Measurements from ENCODE around the gene GAGE1.
"Not testable (repeated sequence)": the region's sequence is repeated elsewhere in the genome, so short reads cannot be mapped to it uniquely, and the experiment has no call there.

DNA sequence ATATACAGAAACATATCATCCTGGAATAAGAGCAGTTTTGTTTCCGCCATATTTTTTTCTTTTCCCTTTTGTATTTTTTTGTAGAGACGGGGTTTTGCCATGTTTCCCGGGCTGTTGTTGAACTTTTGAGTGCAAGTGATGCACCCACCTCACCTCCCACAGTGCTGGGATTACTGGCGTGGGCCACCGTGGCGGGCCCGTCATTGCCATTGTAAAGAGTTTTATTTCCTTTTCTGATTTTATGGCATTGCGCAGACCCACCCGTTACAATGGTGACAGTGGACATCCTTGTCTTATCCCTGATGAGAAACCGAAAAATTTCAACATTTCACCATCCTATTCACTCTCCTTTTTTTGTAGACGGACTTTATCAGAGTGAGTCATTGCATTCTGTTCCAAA, 30.1 kb upstream of the GAGE1 start:
- TF ChIP-seq, protein P1, sequence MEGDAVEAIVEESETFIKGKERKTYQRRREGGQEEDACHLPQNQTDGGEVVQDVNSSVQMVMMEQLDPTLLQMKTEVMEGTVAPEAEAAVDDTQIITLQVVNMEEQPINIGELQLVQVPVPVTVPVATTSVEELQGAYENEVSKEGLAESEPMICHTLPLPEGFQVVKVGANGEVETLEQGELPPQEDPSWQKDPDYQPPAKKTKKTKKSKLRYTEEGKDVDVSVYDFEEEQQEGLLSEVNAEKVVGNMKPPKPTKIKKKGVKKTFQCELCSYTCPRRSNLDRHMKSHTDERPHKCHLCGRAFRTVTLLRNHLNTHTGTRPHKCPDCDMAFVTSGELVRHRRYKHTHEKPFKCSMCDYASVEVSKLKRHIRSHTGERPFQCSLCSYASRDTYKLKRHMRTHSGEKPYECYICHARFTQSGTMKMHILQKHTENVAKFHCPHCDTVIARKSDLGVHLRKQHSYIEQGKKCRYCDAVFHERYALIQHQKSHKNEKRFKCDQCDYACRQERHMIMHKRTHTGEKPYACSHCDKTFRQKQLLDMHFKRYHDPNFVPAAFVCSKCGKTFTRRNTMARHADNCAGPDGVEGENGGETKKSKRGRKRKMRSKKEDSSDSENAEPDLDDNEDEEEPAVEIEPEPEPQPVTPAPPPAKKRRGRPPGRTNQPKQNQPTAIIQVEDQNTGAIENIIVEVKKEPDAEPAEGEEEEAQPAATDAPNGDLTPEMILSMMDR (IDR thresholded peaks at IDR 0.05; ENCODE audit: borderline replicate concordance, extremely low read depth, low read length, poor library complexity, severe bottlenecking) = not testable (repeated sequence)
- TF ChIP-seq EZH2 (IDR thresholded peaks at IDR 0.05; ENCODE audit: borderline replicate concordance, low read depth, low read length, severe bottlenecking) = not testable (repeated sequence)

Data from DND-41 (cell line).